ENCODE data around the gene LETM1. TPM values are rescaled to one million over a fixed set of nuclear protein-coding genes. Genes with fewer than 3 reads are reported as not detected.

Gene LETM1
- total and polyA plus RNA-seq, 8 donors, result 5.3 to 255 (median 52.1) TPM

DNA sequence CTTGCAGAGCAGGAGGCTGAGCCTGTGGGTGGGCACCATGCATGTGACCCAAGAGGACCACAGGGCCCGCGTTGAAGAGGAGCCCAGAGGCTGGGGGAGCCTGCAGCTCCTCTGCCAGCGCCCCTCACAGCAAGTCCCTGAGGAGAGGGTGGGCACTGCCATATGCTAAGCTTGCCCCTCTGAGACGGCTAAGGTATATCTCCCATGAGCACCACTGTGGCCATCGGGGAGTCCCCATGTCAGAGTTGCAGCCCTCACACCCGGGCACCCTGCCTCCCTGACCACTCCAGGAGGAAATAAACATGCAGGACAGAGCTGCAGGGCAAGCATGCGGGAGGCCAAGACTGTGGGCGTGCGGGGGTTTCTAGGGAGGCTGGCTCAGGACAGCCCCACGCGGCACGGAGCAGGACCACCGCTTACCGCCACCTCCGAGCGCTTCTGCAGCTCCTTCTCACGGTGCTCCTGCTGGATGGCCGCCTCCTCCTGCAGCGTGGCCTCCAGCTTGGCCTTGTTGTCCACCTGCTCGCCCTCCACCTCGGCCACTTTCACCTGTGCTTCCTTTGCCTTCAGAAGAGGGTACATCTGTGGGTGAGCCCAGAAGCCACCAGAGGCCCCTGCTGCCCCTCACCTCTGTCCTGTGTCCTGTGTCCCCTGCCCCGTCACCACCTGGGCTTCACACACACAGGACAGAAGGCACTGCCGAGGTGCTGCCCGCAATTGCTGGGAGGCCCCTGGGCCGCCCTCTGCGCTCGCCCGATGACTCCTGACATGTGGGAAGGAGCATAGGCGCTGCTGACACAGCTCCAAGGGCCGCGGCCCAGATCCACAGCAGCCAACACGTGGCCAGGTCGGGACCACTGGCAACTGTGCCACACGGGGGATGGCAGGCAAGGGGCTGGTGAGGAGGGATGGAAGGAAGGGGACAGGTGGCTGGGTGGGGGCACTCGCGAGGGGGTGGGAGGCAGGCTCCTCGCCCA is 33.1 kb downstream of the LETM1 start:
- Histone ChIP-seq H3K27me3 (no peaks in the 10 kb centered on the region), H3K4me3 (no peak overlapping the region), H3K4me1 (peaks cover 0 to 8% (median 6%) of the 10 kb centered on the region in 4 donors), H3K9me3 (no peaks in the 10 kb centered on the region), H3K27ac (no peak overlapping the region), H3K36me3 (peaks cover 72 to 92% (median 91%) of the 10 kb centered on the region in 4 donors)
- intact Hi-C loops (cut with DNase I; ENCODE audit: low total_unique reads), result no loop called here
- TF ChIP-seq, protein P1, sequence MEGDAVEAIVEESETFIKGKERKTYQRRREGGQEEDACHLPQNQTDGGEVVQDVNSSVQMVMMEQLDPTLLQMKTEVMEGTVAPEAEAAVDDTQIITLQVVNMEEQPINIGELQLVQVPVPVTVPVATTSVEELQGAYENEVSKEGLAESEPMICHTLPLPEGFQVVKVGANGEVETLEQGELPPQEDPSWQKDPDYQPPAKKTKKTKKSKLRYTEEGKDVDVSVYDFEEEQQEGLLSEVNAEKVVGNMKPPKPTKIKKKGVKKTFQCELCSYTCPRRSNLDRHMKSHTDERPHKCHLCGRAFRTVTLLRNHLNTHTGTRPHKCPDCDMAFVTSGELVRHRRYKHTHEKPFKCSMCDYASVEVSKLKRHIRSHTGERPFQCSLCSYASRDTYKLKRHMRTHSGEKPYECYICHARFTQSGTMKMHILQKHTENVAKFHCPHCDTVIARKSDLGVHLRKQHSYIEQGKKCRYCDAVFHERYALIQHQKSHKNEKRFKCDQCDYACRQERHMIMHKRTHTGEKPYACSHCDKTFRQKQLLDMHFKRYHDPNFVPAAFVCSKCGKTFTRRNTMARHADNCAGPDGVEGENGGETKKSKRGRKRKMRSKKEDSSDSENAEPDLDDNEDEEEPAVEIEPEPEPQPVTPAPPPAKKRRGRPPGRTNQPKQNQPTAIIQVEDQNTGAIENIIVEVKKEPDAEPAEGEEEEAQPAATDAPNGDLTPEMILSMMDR (IDR thresholded peaks at IDR 0.05), result no peak
- TF ChIP-seq POLR2AphosphoS5 (IDR thresholded peaks at IDR 0.05) (no peak), EP300 (IDR thresholded peaks at IDR 0.05) (no peak), POLR2A (IDR thresholded peaks at IDR 0.05) (no peak)
- no peak for DNase-seq
- 89 to 94% (median 93%) methylated on average over 25 to 37 of the region's 37 CpGs for WGBS, 5 donors

DNA sequence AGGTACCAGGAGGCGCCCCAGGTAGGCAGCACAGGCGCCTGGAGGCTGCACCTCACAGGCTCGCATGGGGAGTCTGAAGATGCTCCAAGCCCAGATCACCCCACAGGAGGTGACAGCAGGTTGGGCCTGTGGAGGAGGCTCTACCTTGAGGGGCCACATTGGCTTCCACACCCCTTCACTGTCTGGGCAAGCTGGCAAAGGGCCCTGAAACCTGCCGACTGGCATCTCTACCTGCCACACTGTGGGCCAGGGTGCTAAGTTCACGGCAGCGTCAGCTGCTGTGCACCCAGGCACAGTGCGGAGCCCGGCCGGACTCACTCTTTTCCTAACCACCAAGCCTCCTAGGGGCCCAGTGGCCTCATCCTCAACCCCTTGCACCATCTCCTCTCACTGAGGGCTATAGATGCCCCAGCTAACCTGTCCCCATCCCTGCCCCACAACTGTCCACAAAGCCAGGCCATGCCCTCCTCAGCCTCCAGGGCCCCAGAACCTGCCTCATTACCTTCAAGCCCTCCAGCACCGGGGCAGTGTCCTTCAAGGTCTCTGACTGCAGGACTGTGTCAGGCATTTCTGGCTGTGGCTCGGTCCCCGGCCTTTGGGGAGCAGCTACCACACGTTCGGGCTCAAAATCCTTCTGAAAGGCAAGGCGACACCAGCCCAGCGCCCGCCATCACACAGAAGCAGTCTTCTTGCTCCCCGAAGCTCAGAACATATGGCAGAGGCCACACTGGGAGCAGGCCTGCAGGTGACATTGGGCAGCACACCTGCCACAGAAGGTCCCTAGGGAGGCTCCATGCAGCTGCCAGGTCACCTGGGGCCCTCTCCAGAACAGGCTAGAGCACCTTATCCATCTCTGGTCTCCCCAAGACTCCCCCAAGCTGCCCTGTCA is 34.0 kb downstream of the LETM1 start:
- no peaks in the 10 kb centered on the region for H3K9me3 ChIP-seq
- 94 to 98% (median 97%) methylated on average over 16 to 18 of the region's 18 CpGs for WGBS, 5 donors
- no peaks in the 10 kb centered on the region for H3K27me3 ChIP-seq
- peaks cover 80 to 100% (median 99%) of the 10 kb centered on the region in 4 donors for H3K36me3 ChIP-seq
- H3K27ac ChIP-seq, result no peak overlapping the region
- intact Hi-C loops (cut with DNase I; ENCODE audit: low total_unique reads), result no loop called here
- no peak overlapping the region for H3K4me3 ChIP-seq
- no peak for TF ChIP-seq POLR2A (IDR thresholded peaks at IDR 0.05)
- TF ChIP-seq, protein P1 (IDR thresholded peaks at IDR 0.05), result no peak
- TF ChIP-seq EP300 (IDR thresholded peaks at IDR 0.05), result no peak
- peaks cover 0 to 8% (median 6%) of the 10 kb centered on the region in 4 donors for H3K4me1 ChIP-seq
- no peak for DNase-seq

DNA sequence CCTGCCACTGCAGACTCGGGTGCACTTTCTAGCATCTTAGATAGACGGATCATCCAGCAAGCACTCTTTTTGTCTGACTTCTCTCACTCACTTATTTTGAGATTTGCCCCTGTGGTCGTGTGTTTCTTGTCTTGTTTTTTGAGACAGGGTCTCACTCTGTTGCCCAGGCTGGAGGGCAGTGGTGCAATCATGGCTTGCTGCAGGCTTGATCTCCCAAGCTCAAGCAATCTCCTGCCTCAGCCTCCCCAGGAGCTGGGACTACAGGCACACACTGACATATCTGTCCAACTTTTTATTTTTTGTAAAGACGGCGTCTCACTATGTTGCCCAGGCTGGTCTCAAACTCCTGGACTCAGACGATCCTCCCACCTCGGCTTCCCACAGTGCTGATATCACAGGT is 36.1 kb downstream of the LETM1 start:
- TF ChIP-seq, protein P1 (IDR thresholded peaks at IDR 0.05), result no peak
- no peak for TF ChIP-seq POLR2AphosphoS5 (IDR thresholded peaks at IDR 0.05)
- no peak for TF ChIP-seq POLR2A (IDR thresholded peaks at IDR 0.05)
- TF ChIP-seq EP300 (IDR thresholded peaks at IDR 0.05), result no peak
- H3K27ac ChIP-seq, result no peak overlapping the region
- H3K4me3 ChIP-seq, result no peak overlapping the region
- peaks cover 81 to 100% (median 99%) of the 10 kb centered on the region in 4 donors for H3K36me3 ChIP-seq
- DNase-seq, result no peak
- intact Hi-C loops (cut with DNase I; ENCODE audit: low total_unique reads), result loop anchor here (10.0 kb wide), 1 partner anchor 85 kb away; no protein-coding TSS in a partner anchor
- no peaks in the 10 kb centered on the region for H3K27me3 ChIP-seq
- H3K9me3 ChIP-seq, result no peaks in the 10 kb centered on the region
- H3K4me1 ChIP-seq, result peaks cover 0 to 8% (median 6%) of the 10 kb centered on the region in 4 donors
- WGBS, 5 donors, result 65 to 87% (median 77%) methylated on average over 7 of the region's 7 CpGs

DNA sequence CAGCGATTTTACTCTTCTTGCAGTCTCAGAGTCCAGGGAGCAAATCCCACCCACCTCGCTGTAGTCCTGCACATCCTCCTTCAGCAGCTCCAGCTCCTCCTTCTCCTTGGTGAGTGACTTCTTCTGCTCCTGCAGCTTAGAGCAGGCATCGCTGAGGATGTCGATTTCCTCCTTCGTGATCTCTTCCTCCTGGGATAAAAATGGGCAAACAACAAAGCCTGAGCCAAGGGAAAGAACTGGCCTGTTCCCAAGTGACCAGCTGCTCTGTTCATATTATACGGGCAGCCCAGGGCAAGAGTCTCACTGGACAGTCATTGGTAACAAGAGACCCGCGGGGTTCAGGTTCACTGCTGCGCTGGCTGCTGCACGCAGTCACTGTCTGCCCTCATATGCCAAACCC is 36.7 kb downstream of the LETM1 start:
- Histone ChIP-seq H3K4me1 (peaks cover 0 to 8% (median 6%) of the 10 kb centered on the region in 4 donors), H3K9me3 (no peaks in the 10 kb centered on the region), H3K4me3 (no peak overlapping the region), H3K36me3 (peaks cover 81 to 100% (median 99%) of the 10 kb centered on the region in 4 donors), H3K27ac (no peak overlapping the region), H3K27me3 (no peaks in the 10 kb centered on the region)
- DNase-seq, result peak in 1 of 2 donors; percentile 66
- intact Hi-C loops (cut with DNase I; ENCODE audit: low total_unique reads), result loop anchor here (10.0 kb wide), 1 partner anchor 86 kb away; no protein-coding TSS in a partner anchor
- 30 to 62% (median 38%) methylated on average over 10 of the region's 10 CpGs for WGBS, 5 donors
- TF ChIP-seq POLR2A (IDR thresholded peaks at IDR 0.05) (no peak), EP300 (IDR thresholded peaks at IDR 0.05) (no peak), POLR2AphosphoS5 (IDR thresholded peaks at IDR 0.05) (no peak)
- TF ChIP-seq, protein P1 (IDR thresholded peaks at IDR 0.05), result no peak

Measured in stomach (tissue), 9 donors.